ENCODE results near the gene NPRL2.
A peak's percentile ranks its signal among the peaks of the same experiment; 100 is the strongest.

The NPRL2 gene

GRCh38 chr3:50373146-50374051 is 22.8 kb upstream of the NPRL2 start:
- no peak for DNase-seq (ENCODE audit: low spot score)

GRCh38 chr3:50372349-50372748 is 21.8 kb upstream of the NPRL2 start:
- no peak for DNase-seq (ENCODE audit: low spot score)

GRCh38 chr3:50371133-50371685 is 20.6 kb upstream of the NPRL2 start:
- no peak for DNase-seq (ENCODE audit: low spot score)

- no peak for DNase-seq (ENCODE audit: low spot score)
Measured at GRCh38 chr3:50370594-50370993, 20.0 kb upstream of the NPRL2 start.

- no peak for DNase-seq (ENCODE audit: low spot score)
Measured at GRCh38 chr3:50369012-50369670, 18.6 kb upstream of the NPRL2 start.

GRCh38 chr3:50365842-50366220 is 15.3 kb upstream of the NPRL2 start:
- no peak for DNase-seq (ENCODE audit: low spot score)

GRCh38 chr3:50365080-50365841 is 14.7 kb upstream of the NPRL2 start:
- peak; percentile 95 for DNase-seq (ENCODE audit: low spot score)

GRCh38 chr3:50364573-50365079 is 14.1 kb upstream of the NPRL2 start:
- DNase-seq (ENCODE audit: low spot score), result no peak

- no peak for DNase-seq (ENCODE audit: low spot score)
Measured at GRCh38 chr3:50359760-50360110, 9.2 kb upstream of the NPRL2 start.

- DNase-seq (ENCODE audit: low spot score), result peak; percentile 98
Measured at GRCh38 chr3:50358911-50359759, 8.6 kb upstream of the NPRL2 start, which contains the start of gene TMEM115. Gene TMEM115 (minus strand): TSS chr3:50359521. CDS start chr3:50359063, 458 bp downstream.

GRCh38 chr3:50358355-50358910 is 7.9 kb upstream of the NPRL2 start:
- DNase-seq (ENCODE audit: low spot score), result no peak

GRCh38 chr3:50357481-50357880 is 6.9 kb upstream of the NPRL2 start:
- no peak for DNase-seq (ENCODE audit: low spot score)

- DNase-seq (ENCODE audit: low spot score), result no peak
Measured at GRCh38 chr3:50356553-50356952, 6.0 kb upstream of the NPRL2 start.

- no peak for DNase-seq (ENCODE audit: low spot score)
Measured at GRCh38 chr3:50355829-50356552, 5.4 kb upstream of the NPRL2 start.

GRCh38 chr3:50354850-50355249 is 4.3 kb upstream of the NPRL2 start:
- no peak for DNase-seq (ENCODE audit: low spot score)

GRCh38 chr3:50354186-50354764 is 3.7 kb upstream of the NPRL2 start:
- no peak for DNase-seq (ENCODE audit: low spot score)

GRCh38 chr3:50353245-50354004 is 2.9 kb upstream of the NPRL2 start:
- DNase-seq (ENCODE audit: low spot score), result no peak

GRCh38 chr3:50352781-50353180 is 2.2 kb upstream of the NPRL2 start:
- DNase-seq (ENCODE audit: low spot score), result no peak

GRCh38 chr3:50351323-50351697 is 735 bp upstream of the NPRL2 start:
- DNase-seq (ENCODE audit: low spot score), result no peak

All from CD4-positive, alpha-beta T cell treated with Interleukin-2 at 100 ng/mL for 4 hours (primary cell).